Calu3 (cell line): Measurements from ENCODE around the gene BRIP1. TPM values are rescaled to one million over a fixed set of nuclear protein-coding genes. Genes with fewer than 3 reads are reported as not detected.

Experiments
- BruUV-seq: library from RNA; stranded (reverse); fragments of 400-500 nt; replicated peaks from 2 replicates; lab custom pipeline; 2021; lab: Mats Ljungman, UMichigan
- CTCF ChIA-PET: fragments of 300-600 bp; sonication (Branson Sonifier 250); formaldehyde crosslinking; loops from one replicate; lab custom pipeline; 2022; ENCODE audit warnings: antibody characterized with exemption; lab: Charles Lee
- DNase-seq: peaks from one replicate; pipeline ENCODE4 v3.0.0; 2022
- H3K27ac Mint-ChIP-seq: one replicate; pipeline ENCODE4 v1.8.0; 2022; ENCODE audit warnings: mixed read lengths; ENCODE audit not compliant: unreplicated experiment
- H3K27me3 Mint-ChIP-seq: one replicate; pipeline ENCODE4 v1.8.0; 2022; ENCODE audit warnings: mixed read lengths; ENCODE audit not compliant: unreplicated experiment
- H3K36me3 Mint-ChIP-seq: one replicate; pipeline ENCODE4 v1.8.0; 2022; ENCODE audit warnings: mild to moderate bottlenecking, moderate library complexity, mixed read lengths; ENCODE audit not compliant: insufficient read depth, unreplicated experiment
- H3K4me1 Mint-ChIP-seq: one replicate; pipeline ENCODE4 v1.8.0; 2022; ENCODE audit warnings: mild to moderate bottlenecking, low read depth, mixed read lengths; ENCODE audit not compliant: unreplicated experiment
- H3K4me3 Mint-ChIP-seq: one replicate; pipeline ENCODE4 v1.8.0; 2022; ENCODE audit warnings: mild to moderate bottlenecking, low read depth, moderate library complexity, mixed read lengths; ENCODE audit not compliant: unreplicated experiment
- H3K9me3 Mint-ChIP-seq: one replicate; pipeline ENCODE4 v1.8.0; 2022; ENCODE audit warnings: low read depth, mixed read lengths; ENCODE audit not compliant: unreplicated experiment
- intact Hi-C: fragments of 100-400 bp; cut with micrococcal nuclease; formaldehyde crosslinking; loops from one replicate; pipeline ENCODE4 v1.10.0; 2022; ENCODE audit not compliant: unreplicated experiment
- total RNA-seq: library from RNA; stranded (reverse); gene quantifications from 2 replicates; pipeline ENCODE4 v1.2.3, GENCODE V29; 2022
- TF ChIP-seq, protein P1 (sequence below): fragments of 200-600 bp; IDR thresholded peaks from one replicate; pipeline ENCODE4 v1.8.0; 2022; ENCODE audit warnings: antibody characterized with exemption; ENCODE audit not compliant: unreplicated experiment

BRIP1 gene
- total RNA-seq, 1 experiment from 2014 or later, result 12.3 TPM

DNA sequence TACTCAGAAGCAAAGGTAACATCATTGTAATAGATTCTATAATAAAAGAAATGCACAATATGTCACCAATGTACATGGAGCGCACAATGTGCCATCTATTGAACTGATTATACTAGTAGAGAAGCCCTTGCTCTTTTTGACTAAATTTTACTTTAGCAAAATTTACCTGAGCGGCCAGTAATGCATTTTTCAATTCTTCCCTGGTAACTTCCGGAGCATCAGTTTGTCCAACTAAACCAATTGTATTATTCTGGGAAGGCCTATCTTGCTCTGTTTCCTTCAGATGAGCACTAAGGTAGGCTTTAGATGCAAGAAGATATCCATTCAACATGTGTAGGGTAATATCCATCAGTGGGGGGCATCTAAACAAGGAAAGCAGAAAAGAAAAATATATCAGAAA lies 8.8 kb upstream of the BRIP1 start:
- CTCF ChIA-PET, result no interaction called here
- no peaks in the 10 kb centered on the region for H3K4me1 Mint-ChIP-seq
- no peak overlapping the region for H3K27ac Mint-ChIP-seq
- TF ChIP-seq, protein P1, sequence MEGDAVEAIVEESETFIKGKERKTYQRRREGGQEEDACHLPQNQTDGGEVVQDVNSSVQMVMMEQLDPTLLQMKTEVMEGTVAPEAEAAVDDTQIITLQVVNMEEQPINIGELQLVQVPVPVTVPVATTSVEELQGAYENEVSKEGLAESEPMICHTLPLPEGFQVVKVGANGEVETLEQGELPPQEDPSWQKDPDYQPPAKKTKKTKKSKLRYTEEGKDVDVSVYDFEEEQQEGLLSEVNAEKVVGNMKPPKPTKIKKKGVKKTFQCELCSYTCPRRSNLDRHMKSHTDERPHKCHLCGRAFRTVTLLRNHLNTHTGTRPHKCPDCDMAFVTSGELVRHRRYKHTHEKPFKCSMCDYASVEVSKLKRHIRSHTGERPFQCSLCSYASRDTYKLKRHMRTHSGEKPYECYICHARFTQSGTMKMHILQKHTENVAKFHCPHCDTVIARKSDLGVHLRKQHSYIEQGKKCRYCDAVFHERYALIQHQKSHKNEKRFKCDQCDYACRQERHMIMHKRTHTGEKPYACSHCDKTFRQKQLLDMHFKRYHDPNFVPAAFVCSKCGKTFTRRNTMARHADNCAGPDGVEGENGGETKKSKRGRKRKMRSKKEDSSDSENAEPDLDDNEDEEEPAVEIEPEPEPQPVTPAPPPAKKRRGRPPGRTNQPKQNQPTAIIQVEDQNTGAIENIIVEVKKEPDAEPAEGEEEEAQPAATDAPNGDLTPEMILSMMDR, result no peak
- H3K4me3 Mint-ChIP-seq, result no peak overlapping the region
- H3K27me3 Mint-ChIP-seq, result no peaks in the 10 kb centered on the region
- BruUV-seq, result no TSS peak
- intact Hi-C loops, result loop anchor here (10.0 kb wide), 1 partner anchor 193 kb away; the partner anchor contains the start of gene MED13
- no peaks in the 10 kb centered on the region for H3K9me3 Mint-ChIP-seq
- peaks cover 7% of the 10 kb centered on the region for H3K36me3 Mint-ChIP-seq
- DNase-seq, result no peak

DNA sequence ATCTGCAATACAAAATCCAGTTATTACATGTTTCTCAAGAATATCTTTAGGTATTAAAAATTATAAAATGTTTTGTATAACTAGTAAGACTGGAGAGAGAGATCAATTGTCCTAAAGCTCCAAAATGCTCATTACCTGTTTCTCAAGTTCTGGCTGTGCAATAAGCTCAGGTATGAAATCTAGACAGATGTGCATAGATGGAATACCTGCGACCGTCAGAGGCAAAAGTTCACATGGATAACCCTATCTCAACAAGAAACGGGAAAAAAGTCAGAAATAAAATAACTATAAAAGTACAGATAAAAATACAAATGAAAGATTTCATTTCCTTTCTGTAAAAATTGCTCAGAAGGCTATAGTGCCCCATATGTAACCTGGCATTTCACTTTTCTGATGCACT lies 5.8 kb upstream of the BRIP1 start:
- Mint-ChIP-seq H3K9me3 (no peaks in the 10 kb centered on the region), H3K4me3 (no peak overlapping the region), H3K27ac (no peak overlapping the region), H3K36me3 (no peaks in the 10 kb centered on the region), H3K27me3 (no peaks in the 10 kb centered on the region), H3K4me1 (no peaks in the 10 kb centered on the region)
- BruUV-seq, result no TSS peak
- no peak for DNase-seq
- CTCF ChIA-PET, result no interaction called here
- intact Hi-C loops, result no loop called here
- TF ChIP-seq, protein P1, result no peak

GRCh38 chr17:61868074-61868473 lies 4.7 kb upstream of the BRIP1 start:
- no peaks in the 10 kb centered on the region for H3K9me3 Mint-ChIP-seq
- peaks cover 9% of the 10 kb centered on the region for H3K36me3 Mint-ChIP-seq
- no TSS peak for BruUV-seq
- CTCF ChIA-PET, result no interaction called here
- no peaks in the 10 kb centered on the region for H3K27me3 Mint-ChIP-seq
- DNase-seq, result no peak
- H3K4me3 Mint-ChIP-seq, result no peak overlapping the region
- H3K27ac Mint-ChIP-seq, result no peak overlapping the region
- TF ChIP-seq, protein P1, result no peak
- no peaks in the 10 kb centered on the region for H3K4me1 Mint-ChIP-seq
- intact Hi-C loops, result no loop called here

DNA sequence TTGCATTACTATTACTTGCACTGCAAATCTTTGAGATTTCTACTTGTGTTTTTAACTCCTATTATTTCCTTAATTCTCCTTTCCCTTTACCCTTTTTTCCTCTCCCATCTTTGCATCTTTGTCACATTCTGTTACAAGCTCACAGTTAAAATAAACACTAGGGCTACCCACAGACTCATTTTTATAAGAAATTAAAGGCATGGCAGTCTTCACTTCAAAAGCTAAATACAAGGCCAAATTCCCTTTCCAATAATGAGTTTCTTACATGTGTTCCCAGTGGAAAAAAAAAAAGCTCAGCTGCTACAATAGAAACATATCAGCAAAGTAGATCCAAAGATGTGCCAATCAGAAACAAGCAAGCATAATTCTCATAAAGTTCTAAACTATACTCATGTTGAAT lies 3.7 kb upstream of the BRIP1 start:
- Mint-ChIP-seq H3K27me3 (no peaks in the 10 kb centered on the region), H3K9me3 (no peaks in the 10 kb centered on the region), H3K4me1 (peaks cover under 1% of the 10 kb centered on the region), H3K36me3 (peaks cover 20% of the 10 kb centered on the region), H3K4me3 (no peak overlapping the region), H3K27ac (no peak overlapping the region)
- CTCF ChIA-PET, result no interaction called here
- TF ChIP-seq, protein P1, result no peak
- DNase-seq, result no peak
- intact Hi-C loops, result no loop called here
- no TSS peak for BruUV-seq
